Lung (tissue), 12 donors: Measurements from ENCODE around the gene CCR1. TPM values are rescaled to one million over a fixed set of nuclear protein-coding genes. Genes with fewer than 3 reads are reported as not detected.

Experiments
- ATAC-seq: fragments of 200-7000 bp; cut with Tn5 transposase; one replicate; pipeline ENCODE4 v1.9.1; 2020; ENCODE audit warnings: moderate number of reproducible peaks; ENCODE audit not compliant: insufficient read depth, low FRiP score
- DNase-seq, 3 donors: peaks; one replicate each; pipeline ENCODE4 v3.0.0-alpha.2; 2013 to 2017
- H3K27ac ChIP-seq, 2 donors: one replicate each; pipeline ENCODE4 v1.5.1; 2013; ENCODE audit warnings: mild to moderate bottlenecking in 2 of 2, moderate library complexity in 2 of 2, control low read depth in 1 of 2, inconsistent platforms in 1 of 2, low read depth in 1 of 2, low read length in 1 of 2
- H3K27me3 ChIP-seq, 3 donors: one replicate each; pipeline ENCODE4 v1.5.1; 2013; ENCODE audit warnings: low read length in 2 of 3; ENCODE audit not compliant: control insufficient read depth in 3 of 3, insufficient read depth in 3 of 3
- H3K36me3 ChIP-seq, 4 donors: one replicate each; pipeline ENCODE4 v1.5.1; 2013; ENCODE audit warnings: low read length in 4 of 4, mild to moderate bottlenecking in 1 of 4, moderate library complexity in 1 of 4; ENCODE audit not compliant: control insufficient read depth in 4 of 4, insufficient read depth in 4 of 4
- H3K4me1 ChIP-seq, 5 donors: one replicate each; pipeline ENCODE4 v1.5.1; 2013; ENCODE audit warnings: low read length in 5 of 5, mild to moderate bottlenecking in 2 of 5, moderate library complexity in 1 of 5; ENCODE audit not compliant: control insufficient read depth in 5 of 5, insufficient read depth in 5 of 5
- H3K4me3 ChIP-seq: one replicate; pipeline ENCODE4 v1.5.1; 2013; ENCODE audit warnings: mild to moderate bottlenecking, control low read depth, moderate library complexity
- H3K9ac ChIP-seq, 2 donors: one replicate each; pipeline ENCODE4 v1.5.1; 2013; ENCODE audit warnings: low read length in 2 of 2, control low read depth in 1 of 2; ENCODE audit not compliant: insufficient read depth in 1 of 2
- H3K9me3 ChIP-seq, 4 donors: one replicate each; pipeline ENCODE4 v1.5.1; 2013; ENCODE audit warnings: low read length in 3 of 4, mild to moderate bottlenecking in 1 of 4, moderate library complexity in 1 of 4; ENCODE audit not compliant: control insufficient read depth in 4 of 4, insufficient read depth in 3 of 4
- CTCF ChIP-seq: IDR thresholded peaks from 2 replicates; pipeline ENCODE4 v1.5.1; 2012; ENCODE audit warnings: mild to moderate bottlenecking; ENCODE audit errors: control extremely low read depth, extremely low read depth
- WGBS, 2 donors: extraction: QIAGEN DNeasy Blood & Tissue Kit; methylation state at CpG; one replicate each; pipeline ENCODE4 v1.1.7; 2013; 5-methylcytosine and 5-hydroxymethylcytosine counted together
- polyA plus RNA-seq, 2 donors: library from polyadenylated mRNA; stranded (reverse); fragments of 200-250 nt; gene quantifications; one replicate each; pipeline ENCODE4 v1.2.1, GENCODE V29; 2013
- total RNA-seq, 2 donors: library from RNA; depleted of rRNA in 1 of 2; stranded (reverse); fragments of >200 nt in 1 of 2; gene quantifications; one replicate each; pipeline ENCODE4 v1.2.1, GENCODE V29; 2014 to 2021
- donor health status: control.
- donor health status: control.
- donor health status: Bipolar disorder and iron deficiency.
- donor health status: healthy.
- donor health status: DM: yes; HTN: yes; CAD: no.

Gene CCR1
- total and polyA plus RNA-seq, 4 donors = 9.7 to 95.2 (median 25.3) TPM

- 84 to 89% methylated on average over 2 of the region's 2 CpGs for WGBS, 2 donors
- H3K9ac ChIP-seq = no peak overlapping the region
These were observed 35.4 kb upstream of the CCR1 start for GRCh38 chr3:46243560-46243959.

GRCh38 chr3:46242120-46242519 is 34.0 kb upstream of the CCR1 start, which contains the start of gene CCR3:
Gene CCR3 (plus strand): TSS chr3:46242460. CDS start chr3:46265159, 22,699 bp downstream.
- peaks cover 0 to 1% (median 0%) of the 10 kb centered on the region in 5 donors for H3K4me1 ChIP-seq
- H3K9me3 ChIP-seq = no peaks in the 10 kb centered on the region
- no peaks in the 10 kb centered on the region for H3K27me3 ChIP-seq
- no peak within 1 kb of the TSS for H3K9ac ChIP-seq
- no peak within 1 kb of the TSS for H3K4me3 ChIP-seq
- no peak for TF ChIP-seq CTCF
- ATAC-seq (no peak), DNase-seq (no peak)
- WGBS, 2 donors = 60 to 69% methylated on average over 4 of the region's 4 CpGs
- H3K27ac ChIP-seq = no peak within 1 kb of the TSS
- H3K36me3 ChIP-seq = no peaks in the 10 kb centered on the region

More at GRCh38 chr3:46243560-46243959, 35.4 kb upstream of the CCR1 start:
- TF ChIP-seq CTCF = no peak
- Histone ChIP-seq H3K27ac (no peak overlapping the region), H3K9me3 (no peaks in the 10 kb centered on the region), H3K36me3 (no peaks in the 10 kb centered on the region), H3K27me3 (no peaks in the 10 kb centered on the region), H3K4me1 (peaks cover 0 to 1% (median 0%) of the 10 kb centered on the region in 5 donors), H3K4me3 (no peak overlapping the region)
- ATAC-seq = no peak
- DNase-seq = no peak

- no peak overlapping the region for H3K27ac ChIP-seq
- H3K36me3 ChIP-seq = no peaks in the 10 kb centered on the region
- no peak for TF ChIP-seq CTCF
- peaks cover 0 to 2% (median 0%) of the 10 kb centered on the region in 4 donors for H3K9me3 ChIP-seq
- WGBS, 2 donors = 92 to 93% methylated on average over 2 of the region's 2 CpGs
- no peak overlapping the region for H3K4me3 ChIP-seq
- peaks cover 0 to 1% (median 0%) of the 10 kb centered on the region in 5 donors for H3K4me1 ChIP-seq
- ATAC-seq (no peak), DNase-seq (no peak)
- H3K9ac ChIP-seq = no peak overlapping the region
- no peaks in the 10 kb centered on the region for H3K27me3 ChIP-seq
These were observed 31.8 kb upstream of the CCR1 start for GRCh38 chr3:46239952-46240351.

- Histone ChIP-seq H3K27ac (no peak overlapping the region), H3K36me3 (no peaks in the 10 kb centered on the region), H3K4me3 (no peak overlapping the region), H3K9me3 (peaks cover 0 to 2% (median 0%) of the 10 kb centered on the region in 4 donors), H3K9ac (no peak overlapping the region), H3K27me3 (no peaks in the 10 kb centered on the region), H3K4me1 (peaks cover 0 to 1% (median 0%) of the 10 kb centered on the region in 5 donors)
- ATAC-seq (no peak), DNase-seq (no peak)
- WGBS, 2 donors = 86% methylated on average over 3 of the region's 3 CpGs
- no peak for TF ChIP-seq CTCF
These were observed 31.3 kb upstream of the CCR1 start for GRCh38 chr3:46239301-46239938.
